ENCODE results near the gene ZNF281.

The ZNF281 gene

GRCh38 chr1:200388791-200389190, 21.0 kb downstream of the ZNF281 start:
- DNase-seq: no peak

GRCh38 chr1:200386416-200386815, 23.4 kb downstream of the ZNF281 start:
- no peak for DNase-seq

GRCh38 chr1:200384818-200385390, 24.9 kb downstream of the ZNF281 start:
- no peak for DNase-seq

- DNase-seq: no peak
These were observed 28.4 kb downstream of the ZNF281 start for GRCh38 chr1:200381256-200381984.

GRCh38 chr1:200380589-200381021, 29.2 kb downstream of the ZNF281 start:
- DNase-seq: no peak

GRCh38 chr1:200379940-200380588, 29.8 kb downstream of the ZNF281 start:
- DNase-seq: no peak

GRCh38 chr1:200379432-200379757, 30.4 kb downstream of the ZNF281 start:
- no peak for DNase-seq

DNA sequence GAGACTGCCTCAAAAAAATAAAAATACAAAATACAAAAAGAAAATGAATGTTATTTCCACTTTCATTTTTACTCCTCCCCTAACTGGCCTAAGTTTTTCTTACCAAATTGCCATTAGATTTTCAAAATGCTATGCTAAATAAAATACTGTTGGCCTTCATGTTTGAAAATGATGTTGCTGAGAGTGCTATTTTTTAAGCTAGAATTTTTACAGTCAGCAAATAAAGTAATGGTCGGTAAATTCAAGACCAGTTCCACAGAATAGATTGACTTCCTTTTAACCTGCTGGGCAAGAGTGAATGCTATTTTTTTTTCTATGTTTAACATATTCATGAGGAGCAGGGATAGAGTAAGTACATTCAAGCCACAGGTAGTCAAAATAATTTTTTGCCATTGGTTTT, 31.7 kb downstream of the ZNF281 start:
- DNase-seq: no peak

DNA sequence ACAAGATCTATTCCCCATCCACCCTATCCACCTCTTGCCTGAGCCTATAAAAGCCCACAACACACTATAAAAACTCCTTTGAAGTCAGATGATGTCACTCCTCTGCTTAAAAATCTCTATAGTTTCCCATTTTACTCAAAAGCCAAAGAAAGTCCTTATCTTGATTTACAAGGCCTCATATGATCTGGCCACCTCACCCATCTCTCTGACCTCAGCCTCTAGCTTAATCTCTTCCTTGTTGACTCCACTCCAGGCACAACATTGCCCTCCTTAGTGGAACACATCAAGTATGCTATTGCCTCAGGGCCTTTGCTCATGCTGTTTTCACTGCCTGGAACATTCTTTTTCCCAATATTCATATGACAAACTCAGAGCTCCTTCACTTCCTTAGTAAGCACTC, 33.3 kb downstream of the ZNF281 start:
- no peak for DNase-seq

GRCh38 chr1:200374569-200375295, 35.1 kb downstream of the ZNF281 start:
- DNase-seq: no peak

- no peak for DNase-seq
These were observed 36.0 kb downstream of the ZNF281 start for GRCh38 chr1:200373811-200374231.

GRCh38 chr1:200372885-200373181, 37.0 kb downstream of the ZNF281 start:
- DNase-seq: no peak

GRCh38 chr1:200372095-200372884, 37.5 kb downstream of the ZNF281 start:
- no peak for DNase-seq

DNA sequence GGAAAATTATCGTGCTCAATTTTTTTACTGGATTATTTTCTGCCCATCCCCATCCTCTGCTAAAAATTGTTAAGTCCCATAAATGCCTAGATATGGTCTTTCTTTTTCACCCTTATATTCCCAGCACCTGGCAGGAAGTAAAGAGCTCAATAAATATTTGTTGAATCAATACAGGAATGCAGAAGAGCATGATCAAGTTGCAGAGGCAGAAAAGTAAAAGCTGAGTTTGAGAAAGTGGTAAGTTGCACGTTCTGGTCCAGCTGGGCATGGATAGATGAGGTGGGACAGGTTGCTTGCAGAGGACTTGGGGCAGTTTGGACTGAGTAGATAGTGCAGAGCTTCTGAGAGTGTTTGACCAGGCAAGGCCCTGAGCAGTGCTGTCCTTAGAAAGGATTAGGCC, 40.1 kb downstream of the ZNF281 start:
- DNase-seq: no peak

DNA sequence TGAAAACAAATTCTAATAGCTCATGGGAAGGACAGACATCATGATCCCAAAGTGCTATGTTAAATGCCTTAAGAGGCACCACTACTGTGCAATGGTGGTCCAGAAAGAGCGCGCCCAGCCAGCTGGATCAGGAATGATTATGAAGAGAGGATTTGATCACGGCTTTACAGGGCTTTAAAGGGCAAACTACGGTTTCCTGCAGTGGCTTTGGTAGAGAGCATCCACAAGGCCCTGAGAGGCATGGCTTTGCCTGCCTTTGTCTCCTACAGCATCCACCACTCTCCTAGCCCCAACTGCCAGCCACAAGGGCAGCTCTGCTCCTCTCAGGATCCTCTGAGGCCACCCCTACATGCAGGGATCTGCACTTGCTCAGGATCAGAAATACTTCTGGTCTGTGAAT, 40.7 kb downstream of the ZNF281 start:
- no peak for DNase-seq

DNA sequence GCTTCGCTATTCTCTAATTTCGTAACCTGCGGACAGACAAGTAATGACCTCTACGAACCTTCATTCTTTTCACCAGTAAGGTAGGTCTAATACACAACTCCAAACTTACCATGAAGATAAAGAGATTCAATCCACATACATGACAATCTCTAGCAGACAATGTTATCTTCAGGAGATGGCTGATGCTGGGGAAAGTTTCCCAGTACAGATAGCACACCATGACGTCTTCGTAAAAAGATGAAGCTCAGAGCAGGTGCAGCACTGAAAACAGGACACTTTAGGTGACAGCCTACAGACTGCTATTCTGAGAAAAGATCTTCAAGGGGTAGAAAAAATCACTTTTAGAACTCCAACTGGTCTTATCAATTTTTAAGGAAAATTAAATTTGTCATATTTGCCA, 41.3 kb downstream of the ZNF281 start:
- no peak for DNase-seq

GRCh38 chr1:200367841-200368534, 41.8 kb downstream of the ZNF281 start:
- no peak for DNase-seq

GRCh38 chr1:200366577-200367253, 43.1 kb downstream of the ZNF281 start:
- no peak for DNase-seq

DNA sequence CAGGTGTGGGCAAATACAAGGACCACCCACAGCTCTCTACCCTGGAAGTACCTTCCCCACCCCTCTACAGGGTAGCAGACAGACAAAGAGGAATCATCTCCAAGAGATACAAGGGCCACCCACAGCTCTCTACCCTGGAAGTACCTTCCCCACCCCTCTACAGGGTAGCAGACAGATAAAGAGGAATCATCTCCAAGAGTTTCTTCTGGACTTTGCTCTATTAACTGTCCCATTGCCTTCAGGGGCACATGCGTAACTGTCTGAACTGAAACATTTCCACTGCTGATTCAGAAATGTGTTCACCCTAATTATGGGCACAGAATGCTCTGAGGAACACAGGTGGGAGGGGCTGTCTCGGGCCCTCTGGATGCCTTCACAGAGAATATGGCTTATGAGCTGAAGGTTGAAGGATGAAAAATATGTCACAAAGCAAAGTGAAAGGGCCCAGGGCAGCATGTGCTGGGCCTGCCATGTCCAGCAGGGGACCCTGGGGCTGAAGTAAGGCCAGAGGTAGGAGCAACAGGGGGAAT, 43.9 kb downstream of the ZNF281 start:
- DNase-seq: no peak

- no peak for DNase-seq
These were observed 45.0 kb downstream of the ZNF281 start for GRCh38 chr1:200364831-200365230.

- no peak for DNase-seq
These were observed 45.6 kb downstream of the ZNF281 start for GRCh38 chr1:200364091-200364759.
